Neural cell (in vitro differentiated cells): ENCODE data around the gene DERA. TPM values are rescaled to one million over a fixed set of nuclear protein-coding genes. Genes with fewer than 3 reads are reported as not detected.

Experiments
- H2AFZ ChIP-seq: fragments of 200-600, 300-800 bp; sonication (generic), shearing (Covaris generic); 2 replicates; pipeline ENCODE4 v1.6.0; 2014; ENCODE audit warnings: low read depth, mild to moderate bottlenecking, antibody characterized with exemption, low read length, moderate library complexity
- H3F3A ChIP-seq: fragments of 200-600 bp; shearing (Covaris generic); 2 replicates; pipeline ENCODE4 v1.6.1; 2016; ENCODE audit warnings: mild to moderate bottlenecking, moderate library complexity, mixed read lengths, antibody characterized with exemption, low read length; ENCODE audit not compliant: insufficient read depth, poor library complexity, severe bottlenecking
- H3K27ac ChIP-seq: fragments of 200-600, 300-800 bp; sonication (generic), shearing (Covaris generic); 2 replicates; pipeline ENCODE4 v1.5.1; 2014; ENCODE audit warnings: mild to moderate bottlenecking, low read length, moderate library complexity
- H3K27me3 ChIP-seq: fragments of 300-800, 200-600 bp; sonication (generic), shearing (Covaris generic); 2 replicates; pipeline ENCODE4 v1.6.0; 2014; ENCODE audit warnings: mild to moderate bottlenecking, low read depth, low read length, moderate library complexity; ENCODE audit not compliant: insufficient read depth
- H3K36me3 ChIP-seq: fragments of 300-800, 200-600 bp; sonication (generic), shearing (Covaris generic); 2 replicates; pipeline ENCODE4 v1.5.1; 2014; ENCODE audit warnings: mild to moderate bottlenecking, antibody characterized with exemption, low read length, moderate library complexity; ENCODE audit not compliant: insufficient read depth
- H3K4me2 ChIP-seq: fragments of 300-800, 200-600 bp; sonication (generic), shearing (Covaris generic); 2 replicates; pipeline ENCODE4 v1.6.0; 2014; ENCODE audit warnings: mild to moderate bottlenecking, low read length
- H3K4me3 ChIP-seq: fragments of 300-800, 200-600 bp; sonication (generic), shearing (Covaris generic); 2 replicates; pipeline ENCODE4 v1.5.1; 2014; ENCODE audit warnings: mild to moderate bottlenecking, low read length, moderate library complexity
- H3K79me2 ChIP-seq: fragments of 200-600 bp; shearing (Covaris generic); replicated peaks from 2 replicates; pipeline ENCODE4 v1.6.0; 2014; ENCODE audit warnings: mild to moderate bottlenecking, low read length, moderate library complexity; ENCODE audit not compliant: insufficient read depth
- H3K9ac ChIP-seq: fragments of 300-800, 200-600 bp; sonication (generic), shearing (Covaris generic); 2 replicates; pipeline ENCODE4 v1.6.1; 2016; ENCODE audit warnings: mild to moderate bottlenecking, low read length, mixed read lengths
- H3K9me2 ChIP-seq: fragments of 200-600 bp; shearing (Covaris generic); 2 replicates; pipeline ENCODE4 v1.6.1; 2016; ENCODE audit warnings: mild to moderate bottlenecking, low read length, mixed read lengths; ENCODE audit not compliant: insufficient read depth
- H3K9me3 ChIP-seq: fragments of 200-600, 300-800 bp; sonication (generic), shearing (Covaris generic); 2 replicates; pipeline ENCODE4 v1.6.1; 2016; ENCODE audit warnings: mild to moderate bottlenecking, mixed run types, low read length, moderate library complexity, mixed read lengths
- H4K20me1 ChIP-seq: fragments of 200-600 bp; shearing (Covaris generic); 2 replicates; pipeline ENCODE4 v1.6.1; 2016; ENCODE audit warnings: mild to moderate bottlenecking, mixed run types; ENCODE audit not compliant: insufficient read depth
- CTCF ChIP-seq: fragments of 450-650 bp; IDR thresholded peaks from 2 replicates; pipeline ENCODE4 v1.5.1; 2014; ENCODE audit warnings: antibody characterized with exemption, mild to moderate bottlenecking, moderate library complexity; ENCODE audit not compliant: poor library complexity, severe bottlenecking
- EP300 ChIP-seq: fragments of 450-650 bp; conservative IDR thresholded peaks from 2 replicates; pipeline ENCODE4 v1.6.1; 2014; ENCODE audit warnings: antibody characterized with exemption, mild to moderate bottlenecking, moderate library complexity; ENCODE audit not compliant: poor library complexity, severe bottlenecking
- EZH2 ChIP-seq: fragments of 200-600, 300-800 bp; shearing (Covaris generic), sonication (generic); IDR thresholded peaks from 2 replicates; pipeline ENCODE4 v1.6.1; 2014; ENCODE audit warnings: antibody characterized with exemption, low read length, borderline replicate concordance, mild to moderate bottlenecking; ENCODE audit not compliant: insufficient read depth, poor library complexity, severe bottlenecking
- MXI1 ChIP-seq: fragments of 450-650 bp; conservative IDR thresholded peaks from 2 replicates; pipeline ENCODE4 v1.6.1; 2014; ENCODE audit warnings: antibody characterized with exemption, mild to moderate bottlenecking; ENCODE audit not compliant: poor library complexity, severe bottlenecking
- POLR2AphosphoS5 ChIP-seq: IDR thresholded peaks from 2 replicates; pipeline ENCODE4 v1.6.1; 2012
- RAD21 ChIP-seq: fragments of 450-650 bp; conservative IDR thresholded peaks from 2 replicates; pipeline ENCODE4 v1.6.1; 2014; ENCODE audit warnings: antibody characterized with exemption, mild to moderate bottlenecking, moderate library complexity
- REST ChIP-seq: IDR thresholded peaks from 2 replicates; pipeline ENCODE4 v1.6.1; 2012; ENCODE audit warnings: borderline replicate concordance
- SMC3 ChIP-seq: fragments of 450-650 bp; conservative IDR thresholded peaks from 2 replicates; pipeline ENCODE4 v1.6.1; 2014; ENCODE audit warnings: antibody characterized with exemption, mild to moderate bottlenecking, moderate library complexity; ENCODE audit not compliant: poor library complexity
- TAF1 ChIP-seq: IDR thresholded peaks from 2 replicates; pipeline ENCODE4 v1.6.1; 2012; ENCODE audit warnings: low read depth
- polyA plus RNA-seq: library from polyadenylated mRNA; depleted of rRNA; stranded (reverse); fragments of >200 nt; gene quantifications from 2 replicates; pipeline ENCODE4 v1.2.3, GENCODE V29; 2014

DERA gene
- polyA plus RNA-seq, 1 donor from 2014 or later, result 7.7 TPM

GRCh38 chr12:15956413-15957185 lies 45.5 kb downstream of the DERA start:
- H3K36me3 ChIP-seq, result no peaks in the 10 kb centered on the region
- no peaks in the 10 kb centered on the region for H4K20me1 ChIP-seq
- H3K27ac ChIP-seq, result no peak overlapping the region
- no peak for TF ChIP-seq CTCF
- no peak for TF ChIP-seq SMC3
- TF ChIP-seq RAD21, result no peak
- TF ChIP-seq EP300, result no peak
- TF ChIP-seq REST, result no peak
- no peaks in the 10 kb centered on the region for H3F3A ChIP-seq
- H3K9ac ChIP-seq, result no peak overlapping the region
- no peaks in the 10 kb centered on the region for H3K79me2 ChIP-seq
- H3K9me2 ChIP-seq, result no peaks in the 10 kb centered on the region
- no peak overlapping the region for H3K4me3 ChIP-seq
- H3K9me3 ChIP-seq, result no peaks in the 10 kb centered on the region
- no peak overlapping the region for H2AFZ ChIP-seq
- no peak overlapping the region for H3K4me2 ChIP-seq
- no peaks in the 10 kb centered on the region for H3K27me3 ChIP-seq

GRCh38 chr12:15962760-15963159 lies 51.6 kb downstream of the DERA start:
- H3K27ac ChIP-seq, result no peak overlapping the region
- no peaks in the 10 kb centered on the region for H3K9me2 ChIP-seq
- no peak overlapping the region for H2AFZ ChIP-seq
- H3K4me2 ChIP-seq, result no peak overlapping the region
- no peak overlapping the region for H3K9ac ChIP-seq
- no peaks in the 10 kb centered on the region for H3F3A ChIP-seq
- no peak for TF ChIP-seq POLR2AphosphoS5
- TF ChIP-seq RAD21, result no peak
- no peak for TF ChIP-seq MXI1
- TF ChIP-seq REST, result no peak
- no peak for TF ChIP-seq TAF1
- no peak for TF ChIP-seq EP300
- no peak for TF ChIP-seq CTCF
- TF ChIP-seq SMC3, result no peak
- no peak for TF ChIP-seq EZH2
- H3K27me3 ChIP-seq, result no peaks in the 10 kb centered on the region
- H3K79me2 ChIP-seq, result no peaks in the 10 kb centered on the region
- no peaks in the 10 kb centered on the region for H3K36me3 ChIP-seq
- H3K9me3 ChIP-seq, result no peaks in the 10 kb centered on the region
- no peak overlapping the region for H3K4me3 ChIP-seq
- H4K20me1 ChIP-seq, result no peaks in the 10 kb centered on the region
